ENCODE data around the gene TVP23C. TPM values are rescaled to one million over a fixed set of nuclear protein-coding genes. Genes with fewer than 3 reads are reported as not detected.
A peak's percentile ranks its signal among the peaks of the same experiment; 100 is the strongest.

Gene TVP23C
- total and polyA plus RNA-seq, 8 donors = 2.4 to 74.5 (median 21.0) TPM; not detected in 2

DNA sequence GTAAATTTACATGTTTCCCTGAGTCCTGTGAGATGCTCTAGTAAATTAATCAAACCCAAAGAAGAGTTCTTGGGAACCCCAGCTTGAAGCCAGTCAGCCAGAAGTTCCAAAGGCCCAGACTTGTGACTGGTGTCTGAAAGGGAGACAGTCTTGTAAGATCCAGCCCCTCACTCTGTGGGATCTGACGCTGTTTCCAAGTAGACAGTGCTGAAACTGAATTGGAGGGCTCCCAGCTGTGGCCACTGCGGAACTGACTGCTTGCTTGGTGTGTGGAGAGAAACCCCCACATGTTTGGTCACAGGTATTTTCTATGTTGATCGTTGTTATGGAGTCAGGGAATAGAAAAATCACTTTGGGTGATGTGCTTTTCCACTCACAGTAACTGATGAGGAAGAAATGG is 90.4 kb downstream of the TVP23C start:
- Histone ChIP-seq H3K9me3 (no peaks in the 10 kb centered on the region), H3K27me3 (no peaks in the 10 kb centered on the region), H3K36me3 (no peaks in the 10 kb centered on the region), H3K4me1 (peaks cover 0 to 5% (median 2%) of the 10 kb centered on the region in 4 donors), H3K4me3 (no peak overlapping the region), H3K27ac (no peak overlapping the region)
- 63 to 95% (median 82%) methylated on average over 3 of the region's 3 CpGs for WGBS, 5 donors
- intact Hi-C loops (cut with DNase I; ENCODE audit: low total_unique reads) = no loop called here
- no peak for DNase-seq
- TF ChIP-seq POLR2A (IDR thresholded peaks at IDR 0.05) = no peak
- TF ChIP-seq POLR2AphosphoS5 (IDR thresholded peaks at IDR 0.05) = no peak
- TF ChIP-seq EP300 (IDR thresholded peaks at IDR 0.05) = no peak
- TF ChIP-seq, protein P1, sequence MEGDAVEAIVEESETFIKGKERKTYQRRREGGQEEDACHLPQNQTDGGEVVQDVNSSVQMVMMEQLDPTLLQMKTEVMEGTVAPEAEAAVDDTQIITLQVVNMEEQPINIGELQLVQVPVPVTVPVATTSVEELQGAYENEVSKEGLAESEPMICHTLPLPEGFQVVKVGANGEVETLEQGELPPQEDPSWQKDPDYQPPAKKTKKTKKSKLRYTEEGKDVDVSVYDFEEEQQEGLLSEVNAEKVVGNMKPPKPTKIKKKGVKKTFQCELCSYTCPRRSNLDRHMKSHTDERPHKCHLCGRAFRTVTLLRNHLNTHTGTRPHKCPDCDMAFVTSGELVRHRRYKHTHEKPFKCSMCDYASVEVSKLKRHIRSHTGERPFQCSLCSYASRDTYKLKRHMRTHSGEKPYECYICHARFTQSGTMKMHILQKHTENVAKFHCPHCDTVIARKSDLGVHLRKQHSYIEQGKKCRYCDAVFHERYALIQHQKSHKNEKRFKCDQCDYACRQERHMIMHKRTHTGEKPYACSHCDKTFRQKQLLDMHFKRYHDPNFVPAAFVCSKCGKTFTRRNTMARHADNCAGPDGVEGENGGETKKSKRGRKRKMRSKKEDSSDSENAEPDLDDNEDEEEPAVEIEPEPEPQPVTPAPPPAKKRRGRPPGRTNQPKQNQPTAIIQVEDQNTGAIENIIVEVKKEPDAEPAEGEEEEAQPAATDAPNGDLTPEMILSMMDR (IDR thresholded peaks at IDR 0.05) = no peak

DNA sequence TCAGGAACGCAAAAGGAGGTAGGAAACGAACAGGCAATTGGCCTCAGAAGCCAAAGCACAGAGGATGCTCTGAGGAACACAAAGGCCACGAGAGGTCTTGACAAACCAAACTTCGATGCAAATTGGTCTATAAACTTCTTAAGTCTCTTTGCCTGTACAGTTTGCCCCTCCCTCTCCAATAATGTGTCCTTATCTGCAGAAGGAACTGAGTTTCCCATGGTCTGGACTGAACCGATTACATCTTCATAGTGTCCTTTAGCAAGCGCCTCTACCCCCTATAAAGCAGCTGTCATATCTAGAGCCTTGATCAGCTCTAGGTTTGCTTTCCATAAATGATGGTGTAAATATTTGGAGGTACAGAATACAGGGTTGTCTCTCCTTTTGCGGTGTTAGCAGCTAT is 92.7 kb downstream of the TVP23C start:
- TF ChIP-seq POLR2A (IDR thresholded peaks at IDR 0.05) (no peak), POLR2AphosphoS5 (IDR thresholded peaks at IDR 0.05) (no peak), EP300 (IDR thresholded peaks at IDR 0.05) (no peak)
- TF ChIP-seq, protein P1 (IDR thresholded peaks at IDR 0.05) = no peak
- no peak for DNase-seq
- intact Hi-C loops (cut with DNase I; ENCODE audit: low total_unique reads) = no loop called here
- Histone ChIP-seq H3K27me3 (no peaks in the 10 kb centered on the region), H3K4me3 (no peak overlapping the region), H3K4me1 (peaks cover 0 to 5% (median under 1%) of the 10 kb centered on the region in 4 donors), H3K36me3 (no peaks in the 10 kb centered on the region), H3K27ac (no peak overlapping the region), H3K9me3 (no peaks in the 10 kb centered on the region)
- WGBS, 5 donors = 57 to 70% (median 59%) methylated on average over 7 of the region's 7 CpGs

DNA sequence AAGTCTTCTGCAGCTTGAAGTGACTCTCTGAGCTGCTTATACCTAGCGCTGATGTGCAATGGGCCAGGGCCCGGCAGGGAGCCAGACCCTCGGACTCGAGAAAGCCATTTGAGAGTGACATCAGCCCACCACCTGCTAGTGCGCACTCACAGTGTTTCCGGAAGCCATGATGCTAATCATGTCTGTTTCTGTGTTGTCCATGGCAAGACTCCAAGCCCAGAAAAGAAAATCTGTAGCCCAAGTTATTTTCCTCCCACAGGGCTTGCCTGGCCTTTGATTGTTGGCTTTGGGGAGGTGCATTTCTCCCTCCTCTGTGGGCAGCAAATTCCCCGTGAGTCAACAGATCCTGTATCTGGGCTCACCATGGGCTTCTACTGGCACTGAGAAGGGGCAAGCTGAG is 94.0 kb downstream of the TVP23C start:
- H3K4me1 ChIP-seq = peaks cover 3 to 10% (median 5%) of the 10 kb centered on the region in 4 donors
- WGBS, 5 donors = 73 to 90% (median 88%) methylated on average over 3 to 7 of the region's 7 CpGs
- intact Hi-C loops (cut with DNase I; ENCODE audit: low total_unique reads) = no loop called here
- no peaks in the 10 kb centered on the region for H3K9me3 ChIP-seq
- no peaks in the 10 kb centered on the region for H3K36me3 ChIP-seq
- H3K27ac ChIP-seq = no peak overlapping the region
- H3K27me3 ChIP-seq = no peaks in the 10 kb centered on the region
- DNase-seq = peak in 1 of 2 donors; percentile 30
- TF ChIP-seq, protein P1 (IDR thresholded peaks at IDR 0.05) = no peak
- TF ChIP-seq EP300 (IDR thresholded peaks at IDR 0.05) (no peak), POLR2A (IDR thresholded peaks at IDR 0.05) (no peak), POLR2AphosphoS5 (IDR thresholded peaks at IDR 0.05) (no peak)
- no peak overlapping the region for H3K4me3 ChIP-seq

DNA sequence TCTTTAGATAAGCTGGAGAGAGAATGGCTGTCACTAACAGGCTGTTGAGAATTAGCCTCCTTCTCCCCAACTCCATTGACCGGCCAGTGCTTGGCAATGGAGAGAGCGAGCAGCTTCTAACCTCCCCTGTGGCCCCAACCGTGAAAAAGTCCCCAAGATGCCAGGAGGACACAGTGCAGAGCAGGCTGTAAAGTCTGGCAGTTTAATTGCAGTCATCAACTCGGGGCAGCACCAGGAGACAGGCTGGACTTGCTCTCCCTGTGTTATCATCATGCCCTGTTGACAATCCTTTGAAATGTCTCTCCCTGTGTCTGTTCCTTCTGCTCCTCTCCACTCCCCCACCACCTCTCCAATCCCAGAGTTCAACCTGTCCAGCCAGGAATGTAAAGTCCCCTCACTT is 95.2 kb downstream of the TVP23C start:
- Histone ChIP-seq H3K9me3 (no peaks in the 10 kb centered on the region), H3K27me3 (no peaks in the 10 kb centered on the region), H3K27ac (no peak overlapping the region), H3K4me1 (peaks cover 11 to 17% (median 14%) of the 10 kb centered on the region in 4 donors), H3K4me3 (no peak overlapping the region), H3K36me3 (no peaks in the 10 kb centered on the region)
- DNase-seq = no peak
- 51 to 58% (median 56%) methylated on average over 4 of the region's 4 CpGs for WGBS, 5 donors
- TF ChIP-seq EP300 (IDR thresholded peaks at IDR 0.05) = no peak
- TF ChIP-seq, protein P1 (IDR thresholded peaks at IDR 0.05) = no peak
- no peak for TF ChIP-seq POLR2A (IDR thresholded peaks at IDR 0.05)
- TF ChIP-seq POLR2AphosphoS5 (IDR thresholded peaks at IDR 0.05) = no peak
- intact Hi-C loops (cut with DNase I; ENCODE audit: low total_unique reads) = no loop called here

All from stomach (tissue), 9 donors.